ENCODE measurements around the gene METTL23. TPM values are rescaled to one million over a fixed set of nuclear protein-coding genes. Genes with fewer than 3 reads are reported as not detected.
A peak's percentile ranks its signal among the peaks of the same experiment; 100 is the strongest.
"Not testable (repeated sequence)": the region's sequence is repeated elsewhere in the genome, so short reads cannot be mapped to it uniquely, and the experiment has no call there.

METTL23 gene
- total RNA-seq, 4 donors from 2014 or later = 11.2 to 34.1 (median 24.7) TPM; not detected in 1

GRCh38 chr17:76709077-76709950 lies 17.3 kb upstream of the METTL23 start:
- Histone ChIP-seq H3K9me3 (no peaks in the 10 kb centered on the region), H3K27ac (peak overlapping the region; percentile 82 to 97 (median 88)), H3K27me3 (no peaks in the 10 kb centered on the region), H3K4me1 (peaks cover 9 to 30% (median 24%) of the 10 kb centered on the region in 4 donors), H3K4me3 (peak overlapping the region; percentile 42 to 91 (median 57)), H3K36me3 (peaks cover 0 to 14% (median 0%) of the 10 kb centered on the region in 4 donors)
- DNase-seq = peak; percentile 72
- TF ChIP-seq EP300 (IDR thresholded peaks at IDR 0.05; ENCODE audit: low read depth) (peak; percentile 7), CTCF (IDR thresholded peaks at IDR 0.05) (no peak), POLR2AphosphoS5 (IDR thresholded peaks at IDR 0.05) (peak; percentile 74 to 78 (median 78)), POLR2A (IDR thresholded peaks at IDR 0.05) (peak; percentile 69)
- intact Hi-C loops (cut with DNase I; ENCODE audit: low total_unique reads) = no loop called here
- 66 to 100% methylated on average over 4 to 29 of the region's 29 CpGs for WGBS, 2 donors (ENCODE audit: low coverage in 1 of 2)
- in situ Hi-C loops (cut with MboI; ENCODE audit: low pct_ligation_motif_present in 1 of 4, low pct_unique_long_range_greater_than_20kb in 1 of 4, low sequenced_read_pairs in 3 of 4) = loop anchor here in 1 of 4 donors (25.0 kb wide), 1 partner anchor 172 kb away; the partner anchor contains the start of genes CYGB and PRCD

- Histone ChIP-seq H3K36me3 (peaks cover 0 to 14% (median 0%) of the 10 kb centered on the region in 4 donors), H3K4me1 (peaks cover 10 to 38% (median 22%) of the 10 kb centered on the region in 4 donors), H3K4me3 (peak overlapping the region; percentile 42 to 91 (median 57)), H3K27ac (peak overlapping the region; percentile 82 to 97 (median 88))
- intact Hi-C loops (cut with DNase I; ENCODE audit: low total_unique reads); H3K9me3 ChIP-seq; H3K27me3 ChIP-seq; DNase-seq: not testable (repeated sequence)
- in situ Hi-C loops (cut with MboI; ENCODE audit: low pct_ligation_motif_present in 1 of 4, low pct_unique_long_range_greater_than_20kb in 1 of 4, low sequenced_read_pairs in 3 of 4) = loop anchor here in 1 of 4 donors (25.0 kb wide), 1 partner anchor 173 kb away; the partner anchor contains the start of genes CYGB and PRCD
- 9% methylated on average over 25 of the region's 79 CpGs; no CpG with 5 or more reads in 1 of the 2 donors for WGBS, 2 donors (ENCODE audit: low coverage in 1 of 2)
Measured at GRCh38 chr17:76709951-76710862, 16.4 kb upstream of the METTL23 start.

- intact Hi-C loops (cut with DNase I; ENCODE audit: low total_unique reads) = no loop called here
Measured at GRCh38 chr17:76710863-76711611, 15.6 kb upstream of the METTL23 start, which contains the start of gene MXRA7. TSS of gene MXRA7 (minus strand) at chr17:76710965. CDS start at chr17:76710946, 19 bp downstream.

DNA sequence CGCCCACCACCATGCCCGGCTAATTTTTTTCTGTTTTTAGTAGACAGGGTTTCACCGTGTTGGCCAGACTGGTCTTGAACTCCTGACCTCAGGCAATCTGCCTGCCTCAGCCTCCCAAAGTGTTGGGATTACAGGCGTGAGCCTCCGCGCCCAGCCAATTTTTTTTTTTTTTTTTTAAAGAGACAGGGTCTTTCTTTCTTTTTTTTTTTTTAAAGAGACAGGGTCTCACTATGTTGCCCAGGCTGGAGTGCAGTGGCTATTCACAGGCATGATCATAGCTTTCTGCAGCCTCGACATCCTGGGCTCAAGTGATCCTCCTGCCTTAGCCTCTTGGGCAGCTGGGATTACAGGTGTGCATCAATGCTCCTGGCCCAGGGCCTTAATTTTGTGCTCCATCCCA lies 14.3 kb upstream of the METTL23 start:
- H3K27ac ChIP-seq = peak overlapping the region in 3 of 4 donors; percentile 83 to 85 (median 84)
- H3K9me3 ChIP-seq; H3K4me3 ChIP-seq; DNase-seq; H3K27me3 ChIP-seq; intact Hi-C loops (cut with DNase I; ENCODE audit: low total_unique reads): not testable (repeated sequence)
- in situ Hi-C loops (cut with MboI; ENCODE audit: low pct_ligation_motif_present in 1 of 4, low pct_unique_long_range_greater_than_20kb in 1 of 4, low sequenced_read_pairs in 3 of 4) = loop anchor here in 1 of 4 donors (25.0 kb wide), 1 partner anchor 175 kb away; the partner anchor contains the start of genes CYGB and PRCD
- 60 to 63% methylated on average over 5 to 7 of the region's 7 CpGs for WGBS, 2 donors (ENCODE audit: low coverage in 1 of 2)
- peaks cover 0 to 33% (median 3%) of the 10 kb centered on the region in 4 donors for H3K36me3 ChIP-seq
- peaks cover 15 to 52% (median 22%) of the 10 kb centered on the region in 4 donors for H3K4me1 ChIP-seq

More at GRCh38 chr17:76710863-76711611, 15.6 kb upstream of the METTL23 start, which contains the start of gene MXRA7:
- Histone ChIP-seq H3K36me3 (peaks cover 0 to 21% (median 0%) of the 10 kb centered on the region in 4 donors), H3K4me3 (peak within 1 kb of the TSS; percentile 42 to 91 (median 57)), H3K27ac (peak within 1 kb of the TSS; percentile 82 to 97 (median 88)), H3K9me3 (no peaks in the 10 kb centered on the region), H3K27me3 (no peaks in the 10 kb centered on the region), H3K4me1 (peaks cover 15 to 46% (median 22%) of the 10 kb centered on the region in 4 donors)
- 15 to 22% methylated on average over 5 to 14 of the region's 56 CpGs for WGBS, 2 donors (ENCODE audit: low coverage in 1 of 2)
- in situ Hi-C loops (cut with MboI; ENCODE audit: low pct_ligation_motif_present in 1 of 4, low pct_unique_long_range_greater_than_20kb in 1 of 4, low sequenced_read_pairs in 3 of 4) = loop anchor here in 1 of 4 donors (25.0 kb wide), 1 partner anchor 174 kb away; the partner anchor contains the start of genes CYGB and PRCD
- peak in 1 of 3 donors; percentile 12 for TF ChIP-seq POLR2AphosphoS5 (IDR thresholded peaks at IDR 0.05)
- no peak for TF ChIP-seq EP300 (IDR thresholded peaks at IDR 0.05; ENCODE audit: low read depth)
- peak; percentile 72 for DNase-seq

Measured in transverse colon (tissue), 4 donors.